SW 1271 (cell line): ENCODE measurements around the gene LRIT1.

Experiments
- DNase-seq, 2 experiments: peaks; one replicate each; lab custom pipeline; 2025; lab: John Stamatoyannopoulos, UW

The LRIT1 gene

DNA sequence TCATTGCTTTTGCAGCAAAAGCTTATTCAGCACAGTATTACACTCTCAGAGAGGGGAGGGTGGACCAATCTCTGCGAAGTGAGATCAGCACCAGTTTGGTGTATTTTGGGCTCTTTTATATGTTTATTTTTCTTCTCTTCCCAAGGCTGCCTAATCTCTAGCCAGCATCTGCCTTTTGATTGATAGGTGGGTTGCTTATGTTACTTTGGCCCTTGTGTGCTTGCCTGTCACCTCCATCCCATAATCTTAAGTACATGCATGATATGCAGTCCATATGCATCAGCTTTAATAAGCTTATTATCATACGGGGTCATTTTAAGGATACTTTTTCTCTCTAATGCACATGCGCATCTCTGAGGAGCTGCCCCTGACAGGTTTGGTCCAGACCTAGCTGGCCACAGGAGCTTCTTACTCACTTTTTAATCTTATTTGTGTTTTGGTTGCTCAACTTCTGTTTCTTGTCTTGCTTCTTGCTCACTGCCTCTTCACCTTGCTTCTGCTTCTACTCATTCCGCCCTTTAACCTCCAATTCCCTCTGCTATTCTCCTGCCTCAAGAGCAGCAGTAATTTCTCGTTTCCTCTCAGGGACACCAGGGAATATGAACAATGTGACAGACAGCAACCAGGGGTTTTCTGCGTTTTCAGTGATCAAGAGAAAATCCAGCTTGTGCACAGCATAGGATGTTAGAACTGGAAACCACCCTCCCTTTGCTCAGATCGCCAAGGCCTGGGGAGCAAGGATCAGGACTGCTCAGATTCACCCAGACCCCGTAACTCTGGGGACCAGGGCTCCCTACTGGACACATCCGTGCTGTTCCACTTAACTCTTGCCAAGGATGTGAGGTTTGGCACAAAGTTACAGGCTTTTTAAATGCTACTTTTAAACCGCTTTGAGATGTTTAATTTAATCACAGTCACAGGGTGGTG, 13.5 kb upstream of the LRIT1 start:
- DNase-seq, result no peak

DNA sequence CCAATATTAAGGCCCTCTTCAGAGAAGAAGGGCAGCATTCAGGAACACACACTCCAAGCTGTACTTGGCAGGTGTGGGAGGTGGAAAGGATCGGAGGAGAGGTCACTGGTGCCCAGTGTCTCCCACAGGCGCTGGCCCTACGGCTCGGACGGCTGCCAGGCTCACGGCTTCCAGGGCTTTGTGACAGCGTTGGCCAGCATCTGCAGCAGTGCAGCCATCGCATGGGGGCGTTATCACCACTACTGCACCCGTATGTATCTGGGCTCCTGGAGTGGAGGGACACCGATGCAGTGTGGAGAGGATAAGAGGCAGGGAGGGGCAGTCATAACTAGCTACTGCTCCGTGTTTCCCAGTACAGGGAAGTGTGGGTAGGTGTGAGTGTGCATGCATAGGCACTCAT, 7.4 kb upstream of the LRIT1 start:
- DNase-seq, result no peak

DNA sequence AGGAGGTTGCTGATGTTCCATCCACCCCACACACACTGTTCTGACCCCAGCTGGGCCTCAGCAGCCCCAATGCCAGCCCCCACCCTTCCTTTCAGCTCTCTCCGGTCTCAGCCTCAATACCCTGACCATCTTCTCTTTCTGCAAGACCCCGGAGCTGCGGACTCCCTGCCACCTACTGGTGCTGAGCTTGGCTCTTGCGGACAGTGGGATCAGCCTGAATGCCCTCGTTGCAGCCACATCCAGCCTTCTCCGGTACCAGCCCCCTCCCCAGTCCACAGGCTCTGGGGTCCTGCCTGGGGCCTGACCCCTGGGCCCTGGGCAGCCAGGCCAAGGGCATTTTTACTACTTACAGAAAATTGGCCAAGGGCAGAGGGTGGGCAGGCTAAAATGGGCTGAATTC, 6.2 kb upstream of the LRIT1 start:
- no peak for DNase-seq

- no peak for DNase-seq
Observed at GRCh38 chr10:84244651-84245270, 3.4 kb upstream of the LRIT1 start, which contains the start of gene RGR. Gene RGR, plus strand, starts transcription at chr10:84245053. Its CDS starts 38 bp downstream, at chr10:84245091.

DNA sequence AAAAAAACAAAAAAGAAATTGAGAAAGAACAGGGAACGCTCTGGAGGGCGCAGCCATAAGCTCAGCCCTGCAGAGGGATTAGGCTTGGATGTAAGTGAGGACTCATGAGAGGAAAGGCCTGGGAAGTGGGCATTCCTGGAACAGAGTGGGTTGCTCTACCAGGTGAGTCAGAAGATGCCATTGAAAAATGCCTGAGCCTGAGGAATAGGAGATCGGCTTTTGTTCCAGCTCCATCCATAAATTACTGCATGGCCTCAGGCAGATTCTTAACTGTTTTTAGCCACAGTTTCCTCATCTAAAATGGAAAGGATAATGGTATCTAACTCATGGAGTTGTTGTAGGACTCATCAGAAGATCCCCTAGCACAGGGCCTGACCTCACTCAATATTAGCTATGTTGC, 2.4 kb upstream of the LRIT1 start:
- DNase-seq, result no peak

- DNase-seq, result no peak
Observed at GRCh38 chr10:84238909-84239308, 2.4 kb downstream of the LRIT1 start.

GRCh38 chr10:84237199-84238051, 3.9 kb downstream of the LRIT1 start:
- DNase-seq, result no peak

DNA sequence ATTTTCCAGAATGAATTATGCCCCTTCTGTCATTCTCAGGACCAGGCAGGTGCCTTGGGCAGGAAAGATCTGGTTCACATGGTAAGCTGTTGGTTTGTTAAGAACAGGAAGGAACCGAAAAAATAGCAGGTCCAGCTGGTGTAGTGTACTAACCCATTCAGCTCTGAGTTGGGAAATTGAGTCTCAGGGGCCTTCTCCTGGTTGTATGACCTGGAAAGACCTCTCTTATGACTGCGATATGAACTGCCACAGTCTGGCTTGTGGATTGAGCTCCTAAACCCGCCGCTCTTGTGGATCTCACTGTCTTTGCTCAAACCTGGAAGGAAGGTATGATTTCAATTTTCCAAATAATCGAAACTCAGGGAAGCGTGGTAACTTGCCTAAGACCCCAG, 4.5 kb downstream of the LRIT1 start:
- no peak for DNase-seq

DNA sequence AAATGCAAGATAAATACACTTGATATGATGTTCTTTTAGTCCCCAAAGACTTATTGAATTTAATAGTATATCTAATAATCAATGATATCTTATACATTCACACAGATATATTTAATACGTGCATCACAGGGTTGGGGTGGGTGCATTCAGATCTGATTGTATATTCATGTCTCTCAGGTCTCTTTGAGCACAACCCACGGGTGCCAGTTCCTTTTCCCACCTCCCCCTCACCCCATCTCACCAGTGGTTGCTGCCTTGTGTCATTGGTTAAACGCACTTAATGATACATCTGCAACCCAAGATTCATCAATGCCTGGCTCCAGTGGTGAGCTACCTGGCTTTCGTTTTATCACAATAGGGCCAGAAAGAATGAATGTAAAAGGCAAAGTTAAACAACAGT, 6.2 kb downstream of the LRIT1 start:
- no peak for DNase-seq

GRCh38 chr10:84234479-84234878, 6.9 kb downstream of the LRIT1 start:
- no peak for DNase-seq

DNA sequence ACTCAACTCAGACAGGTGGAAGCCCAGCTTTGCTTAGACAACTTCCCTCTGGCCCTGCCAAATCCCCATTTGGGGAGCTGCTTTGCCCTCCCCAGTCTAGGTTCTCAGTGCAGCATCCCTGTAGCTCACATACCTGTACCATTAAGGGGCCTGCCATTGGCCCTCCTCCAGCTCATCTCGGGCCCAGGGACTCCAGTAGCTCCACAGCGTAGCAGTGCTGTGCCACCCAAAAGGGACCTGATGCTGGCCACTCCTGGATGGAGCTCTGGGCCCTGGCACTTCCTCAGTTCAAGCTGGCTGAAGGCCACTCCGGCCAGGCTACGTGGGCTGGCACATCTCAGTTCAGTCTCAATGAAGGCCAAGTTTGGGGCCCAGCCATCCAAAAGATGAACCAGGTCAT, 7.4 kb downstream of the LRIT1 start:
- no peak for DNase-seq

- DNase-seq, result no peak
Observed at GRCh38 chr10:84232376-84232775, 9.0 kb downstream of the LRIT1 start.

DNA sequence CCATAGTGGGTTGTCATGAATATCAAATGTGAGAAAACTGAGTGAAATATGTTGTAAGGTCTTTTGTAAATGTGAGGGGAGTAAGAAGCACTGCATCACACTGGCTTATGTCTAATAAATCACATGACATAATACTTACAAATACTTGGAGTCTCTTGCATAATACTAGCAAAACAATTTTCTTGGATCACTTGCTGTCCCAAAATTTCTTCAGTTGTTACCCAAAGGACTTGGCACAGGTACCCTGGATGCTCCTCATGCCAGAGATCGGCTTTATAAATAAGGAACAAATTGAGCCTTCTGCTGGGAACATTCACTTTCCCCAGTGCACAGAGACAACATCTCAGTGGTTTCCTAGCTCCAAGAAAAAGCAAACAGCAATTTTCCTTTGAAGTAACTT, 11.0 kb downstream of the LRIT1 start:
- DNase-seq, result no peak

DNA sequence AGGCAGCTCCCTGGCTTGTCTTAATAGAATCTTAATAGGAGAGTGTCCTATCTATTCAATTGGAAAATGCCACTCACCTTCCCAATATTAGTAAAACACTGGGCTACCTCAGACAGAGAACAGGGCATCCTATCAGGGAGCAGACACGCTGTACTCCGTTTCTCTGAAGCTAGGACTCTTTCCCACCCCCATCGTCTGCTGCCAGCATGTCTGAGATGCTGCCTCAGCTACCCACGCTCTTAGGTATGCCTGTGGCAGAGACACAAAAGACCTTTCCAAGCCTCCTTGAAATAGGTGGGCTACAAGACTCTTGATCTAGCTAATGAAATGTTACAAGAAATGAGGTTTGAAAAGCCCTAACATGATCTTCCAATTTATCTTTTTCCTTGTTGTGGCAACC, 13.5 kb downstream of the LRIT1 start:
- no peak for DNase-seq

- DNase-seq, result no peak
Observed at GRCh38 chr10:84226616-84227015, 14.7 kb downstream of the LRIT1 start.

- no peak for DNase-seq
Observed at GRCh38 chr10:84225427-84226173, 15.7 kb downstream of the LRIT1 start, which contains the start of gene LRIT2. Gene LRIT2, minus strand, starts transcription at chr10:84225544. Its CDS starts 24 bp downstream, at chr10:84225520.

GRCh38 chr10:84224411-84225028, 16.8 kb downstream of the LRIT1 start:
- no peak for DNase-seq

DNA sequence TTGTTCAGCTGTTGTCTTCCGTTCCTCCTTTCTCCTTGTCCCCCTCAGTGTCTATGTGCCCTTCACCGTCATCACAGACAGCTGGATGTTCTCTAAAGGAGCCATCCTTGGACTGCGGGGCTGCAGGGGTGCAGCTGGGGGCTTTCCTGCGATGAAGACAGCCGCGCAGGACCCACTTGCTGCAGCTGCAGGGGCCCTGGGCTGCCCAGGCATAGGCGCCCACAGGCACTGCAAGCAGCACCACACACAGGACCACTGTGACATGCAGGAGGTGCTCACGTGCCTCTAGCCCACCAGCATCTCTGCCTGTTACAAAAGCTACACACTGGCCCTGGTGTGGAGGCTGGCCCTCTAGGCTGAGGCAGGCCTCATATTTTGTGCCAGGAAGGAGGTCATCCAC, 19.4 kb downstream of the LRIT1 start:
- no peak for DNase-seq

GRCh38 chr10:84217746-84218145, 23.6 kb downstream of the LRIT1 start:
- DNase-seq, result no peak

- no peak for DNase-seq
Observed at GRCh38 chr10:84216834-84217233, 24.5 kb downstream of the LRIT1 start.

GRCh38 chr10:84214612-84215235, 26.6 kb downstream of the LRIT1 start:
- DNase-seq, result no peak
